Fibroblast of peridontal ligament (primary cell): ENCODE results near the gene AGFG2.

Experiments
- DNase-seq: peaks from one replicate; pipeline ENCODE4 v3.0.0-alpha.2; 2010; ENCODE audit errors: extremely low read depth

AGFG2 gene

DNA sequence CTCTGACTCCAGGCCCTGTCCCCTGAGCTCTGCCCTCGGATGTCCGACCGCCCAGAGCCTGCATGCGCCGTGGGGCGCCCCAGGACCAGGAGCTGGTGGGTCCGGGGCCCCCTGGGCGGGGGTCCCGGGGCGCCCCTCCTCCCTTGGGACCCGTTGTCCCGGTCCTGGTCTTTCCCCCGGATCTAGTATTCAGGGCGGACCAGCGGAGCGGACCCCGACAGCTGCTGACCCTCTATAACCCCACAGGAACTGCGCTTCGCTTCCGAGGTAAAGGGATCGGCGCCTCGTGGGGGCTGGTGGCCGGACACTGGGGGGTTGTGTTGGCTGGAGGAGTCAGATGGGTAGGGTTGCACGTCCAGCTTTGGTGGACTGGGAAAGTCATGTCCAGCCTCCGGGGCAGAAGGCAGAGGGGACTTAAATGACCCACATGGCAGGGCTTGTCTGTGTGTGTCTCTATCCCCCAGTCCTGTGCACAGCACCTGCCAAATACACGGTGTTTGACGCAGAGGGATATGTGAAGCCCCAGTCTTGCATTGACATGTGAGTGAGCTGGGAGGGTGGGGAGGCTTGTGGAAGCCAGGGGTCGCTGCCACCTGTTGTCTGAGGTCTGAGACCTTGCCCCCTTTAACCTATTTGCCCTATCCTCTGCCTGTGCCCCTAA lies 73.9 kb downstream of the AGFG2 start:
- DNase-seq, result no peak

- DNase-seq, result no peak
These were observed 74.6 kb downstream of the AGFG2 start for GRCh38 chr7:100613412-100614175.

DNA sequence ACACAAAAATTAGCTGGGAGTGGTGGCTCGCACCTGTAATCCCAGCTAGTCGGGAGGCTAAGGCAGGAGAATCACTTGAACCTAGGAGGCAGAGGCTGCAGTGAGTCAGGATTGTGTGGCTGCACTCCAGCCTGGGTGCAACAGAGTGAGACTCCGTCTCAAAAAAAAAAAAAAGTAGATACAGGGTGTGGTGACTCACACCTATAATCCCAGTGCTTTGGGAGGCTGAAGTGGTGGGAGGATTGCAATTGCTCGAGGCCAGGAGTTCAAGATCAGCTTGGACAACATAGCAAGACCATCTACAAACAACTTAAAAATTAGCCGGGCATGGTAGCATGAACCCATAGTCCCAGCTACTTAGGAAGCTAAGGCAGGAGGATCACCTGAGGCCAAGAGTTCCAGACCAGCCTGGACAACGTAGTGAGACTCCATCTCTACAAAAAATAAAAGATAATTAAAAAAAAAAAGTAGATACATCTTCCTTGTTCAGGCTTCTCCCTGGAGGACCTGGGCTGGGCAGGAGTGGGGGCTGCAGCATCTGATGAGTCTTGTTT lies 75.4 kb downstream of the AGFG2 start:
- DNase-seq, result no peak
